Sigmoid colon (tissue), 7 donors: ENCODE measurements around the gene TAF11L5. TPM values are rescaled to one million over a fixed set of nuclear protein-coding genes. Genes with fewer than 3 reads are reported as not detected.
"Not testable (repeated sequence)": the region's sequence is repeated elsewhere in the genome, so short reads cannot be mapped to it uniquely, and the experiment has no call there.

ENCODE experiments used
- DNase-seq: peaks from one replicate; pipeline ENCODE4 v3.0.0-alpha.2; 2019
- H3K27ac ChIP-seq, 4 donors: fragments of 200-600 bp; sonication (generic); one replicate each; pipeline ENCODE4 v1.5.1; 2016 to 2019; ENCODE audit warnings: mild to moderate bottlenecking in 1 of 4
- H3K27me3 ChIP-seq, 3 donors: fragments of 200-600 bp; sonication (generic); one replicate each; pipeline ENCODE4 v1.5.1; 2019; ENCODE audit warnings: mild to moderate bottlenecking in 1 of 3
- H3K36me3 ChIP-seq, 4 donors: fragments of 200-600 bp; sonication (generic); one replicate each; pipeline ENCODE4 v1.5.1; 2016 to 2019
- H3K4me1 ChIP-seq, 4 donors: fragments of 200-600 bp; sonication (generic); one replicate each; pipeline ENCODE4 v1.5.1; 2017 to 2019
- H3K4me3 ChIP-seq, 4 donors: fragments of 200-600 bp; sonication (generic); one replicate each; pipeline ENCODE4 v1.5.1; 2017 to 2019; ENCODE audit warnings: mild to moderate bottlenecking in 2 of 4, moderate library complexity in 1 of 4
- H3K9me3 ChIP-seq, 4 donors: fragments of 200-600 bp in 3 of 4; sonication (generic) in 3 of 4; one replicate each; pipeline versions ENCODE4 v1.5.1 to v1.6.1; 2013 to 2019
- CTCF ChIP-seq, 4 experiments: fragments of 450-650 bp in 3 of 4; fragments of 200-600 bp in 1 of 4; IDR thresholded peaks; one replicate each; pipeline ENCODE4 v1.5.1; 2016 to 2019; ENCODE audit warnings: antibody characterized with exemption in 4 of 4, mild to moderate bottlenecking in 3 of 4, moderate library complexity in 2 of 4
- EP300 ChIP-seq, 4 donors: sonication (generic); formaldehyde crosslinking; IDR thresholded peaks; one replicate each; pipeline ENCODE4 v1.6.1; 2017; ENCODE audit warnings: antibody characterized with exemption in 4 of 4
- POLR2A ChIP-seq, 2 donors: fragments of 450-650 bp; IDR thresholded peaks; one replicate each; pipeline ENCODE4 v1.6.1; 2016; ENCODE audit warnings: antibody characterized with exemption in 2 of 2, mild to moderate bottlenecking in 2 of 2, moderate library complexity in 2 of 2
- POLR2AphosphoS5 ChIP-seq, 4 donors: sonication (generic); formaldehyde crosslinking; IDR thresholded peaks; one replicate each; pipeline ENCODE4 v1.6.1; 2017; ENCODE audit warnings: antibody characterized with exemption in 4 of 4
- WGBS, 2 donors: extraction: QIAGEN DNeasy Blood & Tissue Kit; methylation state at CpG; one replicate each; pipeline ENCODE4 v1.1.7; 2013; 5-methylcytosine and 5-hydroxymethylcytosine counted together
- intact Hi-C: fragments of 100-400 bp; cut with DNase I; formaldehyde crosslinking; loops from one replicate; pipeline ENCODE4 v1.15.1; 2023
- polyA plus RNA-seq, 3 donors: library from polyadenylated mRNA; stranded (reverse); fragments of 200-250 nt; gene quantifications; one replicate each; pipeline ENCODE4 v1.2.3, GENCODE V29; 2013
- total RNA-seq, 4 donors: library from RNA; depleted of rRNA; stranded (reverse); fragments of >200 nt; gene quantifications; one replicate each; pipeline ENCODE4 v1.1.0, GENCODE V29; 2016
- donor health status: healthy with polysubstance abuse.
- donor health status: Bipolar disorder and iron deficiency.
- donor health status: healthy.

Gene TAF11L5
- total and polyA plus RNA-seq, 7 donors, result not detected

GRCh38 chr5:17487174-17487512 lies 37.9 kb upstream of the TAF11L5 start:
- intact Hi-C loops, result no loop called here

GRCh38 chr5:17491257-17491656 lies 33.8 kb upstream of the TAF11L5 start:
- H3K4me3 ChIP-seq, H3K9me3 ChIP-seq, H3K36me3 ChIP-seq, H3K27me3 ChIP-seq, H3K4me1 ChIP-seq, H3K27ac ChIP-seq, DNase-seq, intact Hi-C loops: not testable (repeated sequence)
- 95 to 96% methylated on average over 23 of the region's 23 CpGs for WGBS, 2 donors

More at GRCh38 chr5:17487174-17487512, 37.9 kb upstream of the TAF11L5 start:
- 94 to 95% methylated on average over 1 of the region's 1 CpG for WGBS, 2 donors
- Histone ChIP-seq H3K27ac (no peak overlapping the region), H3K4me1 (no peaks in the 10 kb centered on the region), H3K4me3 (no peak overlapping the region), H3K9me3 (no peaks in the 10 kb centered on the region), H3K27me3 (peaks cover 0 to 4% (median 0%) of the 10 kb centered on the region in 3 donors), H3K36me3 (no peaks in the 10 kb centered on the region)
- DNase-seq, result no peak
- TF ChIP-seq POLR2AphosphoS5 (IDR thresholded peaks at IDR 0.05) (no peak), EP300 (IDR thresholded peaks at IDR 0.05) (no peak), CTCF (IDR thresholded peaks at IDR 0.05) (no peak), POLR2A (IDR thresholded peaks at IDR 0.05) (no peak)

- no peak overlapping the region for H3K4me3 ChIP-seq
- H3K27me3 ChIP-seq, result no peaks in the 10 kb centered on the region
- H3K9me3 ChIP-seq, result no peaks in the 10 kb centered on the region
- no peak for TF ChIP-seq POLR2AphosphoS5 (IDR thresholded peaks at IDR 0.05)
- TF ChIP-seq EP300 (IDR thresholded peaks at IDR 0.05), result no peak
- TF ChIP-seq POLR2A (IDR thresholded peaks at IDR 0.05), result no peak
- TF ChIP-seq CTCF (IDR thresholded peaks at IDR 0.05), result no peak
- 92 to 93% methylated on average over 3 of the region's 3 CpGs for WGBS, 2 donors
- no peak overlapping the region for H3K27ac ChIP-seq
- no peaks in the 10 kb centered on the region for H3K4me1 ChIP-seq
- intact Hi-C loops, result no loop called here
- DNase-seq, result no peak
- H3K36me3 ChIP-seq, result no peaks in the 10 kb centered on the region
Observed at GRCh38 chr5:17492770-17493169, 32.3 kb upstream of the TAF11L5 start.

- intact Hi-C loops, result no loop called here
Observed at GRCh38 chr5:17497446-17497845, 27.6 kb upstream of the TAF11L5 start.

GRCh38 chr5:17497931-17498330 lies 27.1 kb upstream of the TAF11L5 start, which contains the start of gene TAF11L2:
Gene TAF11L2, plus strand, starts transcription at chr5:17498231.
- 91% methylated on average over 8 of the region's 8 CpGs for WGBS, 2 donors
- intact Hi-C loops, H3K36me3 ChIP-seq, H3K27ac ChIP-seq, H3K4me3 ChIP-seq, H3K4me1 ChIP-seq, H3K9me3 ChIP-seq, H3K27me3 ChIP-seq, DNase-seq: not testable (repeated sequence)

More at GRCh38 chr5:17497446-17497845, 27.6 kb upstream of the TAF11L5 start:
- no peak for TF ChIP-seq POLR2A (IDR thresholded peaks at IDR 0.05)
- TF ChIP-seq EP300 (IDR thresholded peaks at IDR 0.05), result no peak
- TF ChIP-seq POLR2AphosphoS5 (IDR thresholded peaks at IDR 0.05), result no peak
- no peak for TF ChIP-seq CTCF (IDR thresholded peaks at IDR 0.05)
- Histone ChIP-seq H3K36me3 (no peaks in the 10 kb centered on the region), H3K4me3 (no peak overlapping the region), H3K27me3 (no peaks in the 10 kb centered on the region), H3K27ac (no peak overlapping the region), H3K4me1 (no peaks in the 10 kb centered on the region), H3K9me3 (no peaks in the 10 kb centered on the region)
- no peak for DNase-seq
- 85 to 87% methylated on average over 4 of the region's 4 CpGs for WGBS, 2 donors

- H3K9me3 ChIP-seq, result no peaks in the 10 kb centered on the region
- intact Hi-C loops, result no loop called here
Observed at GRCh38 chr5:17511775-17512325, 13.2 kb upstream of the TAF11L5 start.

GRCh38 chr5:17517526-17517925 lies 7.5 kb upstream of the TAF11L5 start:
- H3K4me3 ChIP-seq, intact Hi-C loops, H3K9me3 ChIP-seq, H3K4me1 ChIP-seq, H3K36me3 ChIP-seq, DNase-seq, H3K27me3 ChIP-seq, H3K27ac ChIP-seq: not testable (repeated sequence)
- 71 to 86% methylated on average over 9 to 10 of the region's 12 CpGs for WGBS, 2 donors

More at GRCh38 chr5:17511775-17512325, 13.2 kb upstream of the TAF11L5 start:
- Histone ChIP-seq H3K36me3 (no peaks in the 10 kb centered on the region), H3K4me3 (no peak overlapping the region), H3K27me3 (no peaks in the 10 kb centered on the region), H3K27ac (no peak overlapping the region), H3K4me1 (no peaks in the 10 kb centered on the region)
- TF ChIP-seq POLR2A (IDR thresholded peaks at IDR 0.05) (no peak), POLR2AphosphoS5 (IDR thresholded peaks at IDR 0.05) (no peak), CTCF (IDR thresholded peaks at IDR 0.05) (no peak), EP300 (IDR thresholded peaks at IDR 0.05) (no peak)
- no peak for DNase-seq
- WGBS, 2 donors, result 93 to 96% methylated on average over 17 of the region's 17 CpGs

- H3K27ac ChIP-seq, H3K4me3 ChIP-seq, H3K9me3 ChIP-seq, H3K27me3 ChIP-seq, H3K36me3 ChIP-seq, DNase-seq, intact Hi-C loops, H3K4me1 ChIP-seq: not testable (repeated sequence)
- no CpG with 5 or more reads among the region's 15 CpGs for WGBS, 2 donors
Observed at GRCh38 chr5:17518067-17518466, 7.0 kb upstream of the TAF11L5 start, which contains the start of gene TAF11L3. Gene TAF11L3, plus strand, starts transcription at chr5:17518367.
